B cell (primary cell): ENCODE data around the gene BICDL2.

Experiments used
- CTCF ChIP-seq: fragments of 200-600 bp; IDR thresholded peaks from one replicate; pipeline ENCODE4 v1.8.0; 2022; ENCODE audit warnings: antibody characterized with exemption, mild to moderate bottlenecking
- EZH2 ChIP-seq: IDR thresholded peaks from 2 replicates; pipeline ENCODE4 v1.6.1; 2012; ENCODE audit warnings: borderline replicate concordance, low read depth, mild to moderate bottlenecking, moderate library complexity, low read length; ENCODE audit not compliant: insufficient read depth, poor library complexity, severe bottlenecking

DNA sequence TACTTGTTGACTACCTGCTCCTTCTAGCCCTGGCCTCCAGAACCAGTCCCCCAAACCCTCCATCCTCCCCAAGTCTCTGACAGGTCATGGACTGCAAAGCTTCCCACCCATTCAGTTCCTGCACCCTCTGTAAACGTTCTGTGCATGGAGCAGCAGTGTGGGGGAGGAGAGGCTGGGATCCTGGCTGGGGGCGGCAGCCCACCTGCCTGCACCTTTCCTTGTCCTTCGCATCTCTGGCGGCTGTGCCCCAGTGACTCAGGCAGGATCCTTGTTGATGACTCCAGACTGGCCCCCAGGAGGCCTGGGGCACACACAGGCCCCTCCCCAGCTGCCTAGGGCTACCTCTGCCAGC, 54.9 kb downstream of the BICDL2 start:
- TF ChIP-seq EZH2 (no peak), CTCF (no peak)
